NCI-H1092 (cell line): ENCODE measurements around the gene KCNMB2.

Source experiments
- DNase-seq: peaks from one replicate; lab custom pipeline; 2025; lab: John Stamatoyannopoulos, UW

The KCNMB2 gene

DNA sequence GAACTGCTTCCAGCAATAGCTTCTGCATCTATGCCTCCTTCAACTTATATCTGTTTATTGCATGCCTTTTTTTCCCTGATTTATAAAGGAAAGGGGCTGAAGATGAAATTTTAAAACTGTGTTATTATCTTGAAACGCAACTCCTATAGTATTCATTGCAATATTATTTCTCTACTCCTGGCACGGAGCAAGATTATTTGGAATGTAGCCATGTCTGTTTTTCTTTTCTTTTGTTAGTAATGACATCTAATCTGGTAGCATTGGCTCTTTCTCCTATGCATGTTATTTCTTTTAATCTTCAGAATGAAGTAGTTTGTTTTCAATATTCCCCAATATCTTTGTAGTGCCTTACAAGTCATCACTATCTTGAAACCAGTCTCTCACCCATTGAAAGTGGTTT lies 33.6 kb downstream of the KCNMB2 start:
- no peak for DNase-seq

DNA sequence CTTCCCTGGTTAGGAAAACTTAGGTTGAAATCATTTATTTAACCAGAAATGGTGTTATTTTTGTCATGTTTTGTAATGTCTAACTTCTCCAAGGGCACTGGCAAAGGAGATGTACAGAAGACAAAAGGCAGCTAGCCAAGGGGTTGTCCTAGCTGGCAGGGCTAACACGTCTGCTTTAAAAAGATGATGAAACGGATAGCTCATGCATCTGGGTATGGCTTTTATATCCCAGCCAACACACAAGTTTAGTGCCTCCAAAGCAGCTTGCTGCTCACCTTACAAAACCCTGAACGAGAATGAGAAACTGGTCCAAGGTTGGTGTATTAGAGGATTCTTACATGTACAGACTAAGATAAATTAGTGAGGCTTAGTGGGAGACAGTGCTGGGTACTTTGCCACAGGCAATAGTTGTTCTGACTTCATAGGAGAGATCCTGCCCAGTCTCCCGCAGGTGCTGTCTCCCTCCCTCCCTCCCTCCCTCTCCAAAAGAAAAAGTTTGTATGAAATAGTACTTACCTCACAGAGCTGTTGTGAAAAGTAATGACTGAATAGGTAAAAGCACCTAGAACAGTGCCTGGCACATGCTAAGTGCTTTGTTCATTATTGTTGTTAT lies 47.8 kb downstream of the KCNMB2 start:
- peak; percentile 53 for DNase-seq

DNA sequence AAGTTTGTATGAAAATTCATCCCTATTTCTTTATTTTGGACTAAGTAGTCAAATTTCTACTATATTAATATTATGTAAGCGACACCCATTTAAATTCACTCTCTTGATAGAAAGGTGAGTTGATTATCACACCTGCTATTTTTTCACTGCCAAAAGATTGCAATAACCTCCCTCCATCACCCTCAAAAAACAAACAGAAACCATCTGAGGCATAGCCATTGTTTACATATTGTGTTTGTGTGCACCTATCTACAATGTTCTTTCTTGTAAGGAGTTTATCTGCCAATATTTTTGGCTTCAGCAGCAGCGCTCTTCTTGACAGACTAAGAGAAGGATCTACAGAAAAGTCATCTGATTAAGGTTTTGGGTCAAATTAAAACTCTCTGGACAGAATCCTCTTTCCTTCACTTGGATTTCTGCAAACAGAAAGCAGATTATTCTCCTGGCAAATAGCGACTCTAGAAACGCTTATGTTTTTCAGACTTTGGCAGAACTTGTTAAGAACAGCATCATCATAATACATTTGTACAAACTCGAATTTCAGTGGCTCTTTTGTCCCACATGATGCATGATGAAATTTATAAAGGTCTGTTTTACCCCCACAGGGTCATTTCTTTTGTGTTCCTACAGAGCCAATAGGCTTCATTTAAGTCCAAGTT lies 48.6 kb downstream of the KCNMB2 start:
- DNase-seq, result no peak

DNA sequence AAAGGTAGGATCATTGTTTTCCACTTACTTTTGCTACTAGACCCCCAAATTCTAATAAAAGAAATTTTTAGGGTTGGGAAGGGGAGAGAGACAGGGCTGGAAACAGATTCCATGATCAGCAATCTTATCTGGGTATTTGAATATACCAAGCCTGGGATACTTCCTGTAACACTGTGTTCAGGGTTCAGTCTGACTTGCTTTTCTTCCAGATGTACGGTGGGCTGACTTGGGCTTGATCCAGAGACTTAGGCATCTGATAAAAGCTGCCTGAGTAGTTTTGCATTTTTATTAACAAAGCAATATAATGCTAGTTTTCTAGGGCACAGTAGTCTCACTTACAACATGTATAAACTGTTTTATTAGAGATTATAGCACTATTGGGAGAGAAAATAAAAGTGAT lies 49.2 kb downstream of the KCNMB2 start:
- DNase-seq, result no peak

DNA sequence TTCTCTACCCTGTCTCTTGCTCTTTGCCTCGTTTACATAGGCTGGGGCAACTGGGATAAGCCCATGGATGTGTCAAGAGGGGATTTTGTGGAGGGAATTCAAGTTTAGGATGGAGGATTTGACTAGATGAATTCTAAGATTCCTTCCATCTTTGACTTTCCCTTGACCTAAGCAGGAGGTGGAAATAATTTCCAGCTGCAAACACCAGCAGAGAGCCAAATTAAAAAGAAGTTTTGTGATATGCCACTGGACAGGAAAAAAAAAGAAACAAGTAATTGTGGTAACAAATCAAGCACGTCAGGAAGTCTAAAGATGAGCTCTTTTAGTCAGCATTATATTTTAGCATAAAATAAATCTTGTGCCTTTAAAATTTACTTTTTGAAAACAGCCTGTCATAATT lies 49.8 kb downstream of the KCNMB2 start:
- no peak for DNase-seq

DNA sequence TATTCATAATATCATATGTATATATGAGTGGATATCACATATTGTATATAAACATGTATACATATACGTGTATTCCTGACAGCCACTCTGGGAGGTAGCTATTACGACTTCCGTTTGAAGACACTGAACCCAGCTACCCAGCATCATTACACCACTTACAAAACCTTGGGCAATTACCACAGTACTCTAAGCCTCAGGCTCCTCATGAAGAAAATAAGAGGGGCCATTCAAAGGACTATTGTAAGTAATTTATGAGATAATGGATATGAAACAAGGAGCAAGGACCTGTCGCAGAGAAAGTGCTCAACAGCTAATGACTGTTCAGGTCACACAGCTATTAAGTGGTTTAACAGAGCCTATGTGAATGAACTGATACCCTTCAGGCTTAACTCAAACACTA lies 52.4 kb downstream of the KCNMB2 start:
- DNase-seq, result peak; percentile 31

DNA sequence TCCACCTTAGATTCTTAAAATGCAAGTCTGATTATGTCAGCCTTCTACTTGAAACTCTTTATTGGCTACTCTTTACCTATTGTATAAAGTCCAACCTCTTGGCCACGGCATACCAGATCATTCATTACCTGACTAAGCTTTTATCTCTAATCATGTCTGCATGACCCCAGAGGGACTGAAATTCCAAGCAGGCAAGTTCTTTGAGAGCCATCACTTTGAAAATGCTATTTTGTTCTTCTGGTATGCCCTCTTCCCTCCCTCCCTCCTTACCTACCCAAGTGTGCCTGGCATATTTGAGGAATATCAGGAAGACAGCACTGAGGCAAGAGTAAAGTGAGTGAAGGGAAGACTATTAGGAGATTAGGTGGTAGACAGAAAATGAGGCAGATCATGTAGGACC lies 57.5 kb downstream of the KCNMB2 start:
- no peak for DNase-seq

DNA sequence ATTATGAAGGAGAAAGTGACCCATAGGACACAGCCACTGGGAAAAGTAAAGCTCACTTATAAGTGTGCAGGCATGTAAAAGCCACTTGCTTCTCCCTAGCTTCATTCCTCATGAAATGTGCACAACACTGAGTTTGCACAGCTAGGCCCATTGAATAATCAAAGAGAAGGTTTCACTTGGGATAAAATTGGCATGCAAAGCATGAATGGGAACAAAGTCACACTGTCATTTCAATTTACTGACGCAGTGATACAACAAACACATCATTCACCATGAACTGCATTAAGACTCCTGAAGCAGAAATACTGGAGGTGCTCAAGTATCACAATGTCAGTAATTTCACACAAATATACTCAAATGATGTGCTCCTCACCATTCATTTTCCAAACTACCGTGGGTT lies 61.1 kb downstream of the KCNMB2 start:
- DNase-seq, result no peak

DNA sequence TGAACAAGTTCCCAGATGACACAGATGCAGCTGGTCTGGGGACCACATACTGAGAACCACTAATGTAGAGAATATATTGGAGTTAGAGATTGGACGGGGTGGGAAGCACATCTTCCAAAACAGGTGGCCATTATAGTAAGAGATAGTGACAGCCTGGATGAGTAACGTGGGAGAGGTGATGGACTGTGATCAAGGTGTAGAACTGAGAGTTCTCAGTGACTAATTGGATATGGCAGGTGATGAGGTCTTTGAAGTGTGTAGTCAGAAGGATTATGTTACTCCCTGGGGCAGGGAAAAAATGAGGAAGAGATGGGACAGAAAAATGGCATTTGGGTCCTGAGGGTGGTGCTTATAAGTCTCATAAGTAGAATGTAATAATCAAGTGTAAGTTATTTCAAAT lies 66.6 kb downstream of the KCNMB2 start:
- DNase-seq, result no peak

DNA sequence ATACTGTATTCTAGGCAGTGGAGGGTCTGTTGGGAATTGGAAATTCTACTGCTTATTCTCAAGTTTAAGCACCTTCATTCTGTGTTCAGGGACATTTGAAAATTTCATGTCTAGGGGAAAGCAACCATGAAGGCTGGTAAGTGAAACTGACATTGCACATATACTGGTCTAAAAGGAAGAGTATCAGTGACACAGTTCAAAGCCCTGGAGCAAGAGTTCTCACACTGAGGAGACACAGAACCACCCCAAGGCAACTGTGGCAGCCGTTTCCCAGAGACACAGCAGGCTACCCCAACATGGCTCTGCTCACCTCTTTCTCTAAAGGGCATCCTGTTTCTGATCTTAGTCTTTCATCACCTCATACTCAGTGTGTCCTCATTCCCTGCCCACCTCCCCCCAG lies 67.5 kb downstream of the KCNMB2 start:
- no peak for DNase-seq

DNA sequence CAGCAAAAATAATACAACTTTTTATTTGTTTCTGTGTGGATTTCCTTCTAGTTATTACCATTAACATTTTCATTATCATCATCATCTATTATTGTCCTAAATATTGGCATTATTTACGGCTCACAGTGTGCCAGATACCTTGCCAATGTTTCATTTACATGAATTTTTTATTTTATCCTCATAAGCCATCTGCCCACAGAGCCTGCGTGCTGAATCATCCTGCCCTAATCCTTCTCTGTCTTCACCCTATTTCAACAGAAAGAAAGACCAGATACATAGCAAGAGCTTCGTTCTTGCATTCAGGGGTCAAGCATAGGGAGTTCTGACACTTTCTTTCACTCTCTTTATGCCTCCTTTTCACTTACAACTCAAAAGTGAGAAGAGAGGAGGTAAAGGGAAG lies 82.0 kb downstream of the KCNMB2 start:
- DNase-seq, result no peak

DNA sequence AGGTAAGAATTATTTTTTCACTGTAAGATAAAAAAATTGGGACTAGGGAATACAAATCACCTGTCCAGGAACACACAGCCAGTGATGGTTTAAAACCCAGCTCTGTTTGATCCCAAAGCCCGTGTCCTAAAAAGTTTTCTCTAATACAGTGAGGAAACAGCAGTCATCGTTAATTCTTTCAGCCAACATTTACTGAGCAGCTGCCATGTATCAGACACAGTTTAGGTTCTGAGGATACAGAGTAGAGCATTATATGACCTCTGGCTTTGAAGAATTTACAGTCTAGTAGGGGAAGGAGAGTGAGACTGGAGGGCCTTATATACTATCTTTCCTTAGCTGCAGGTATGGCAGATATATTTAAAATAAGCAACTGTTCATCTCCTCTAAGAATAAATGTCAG lies 82.7 kb downstream of the KCNMB2 start:
- DNase-seq, result no peak

DNA sequence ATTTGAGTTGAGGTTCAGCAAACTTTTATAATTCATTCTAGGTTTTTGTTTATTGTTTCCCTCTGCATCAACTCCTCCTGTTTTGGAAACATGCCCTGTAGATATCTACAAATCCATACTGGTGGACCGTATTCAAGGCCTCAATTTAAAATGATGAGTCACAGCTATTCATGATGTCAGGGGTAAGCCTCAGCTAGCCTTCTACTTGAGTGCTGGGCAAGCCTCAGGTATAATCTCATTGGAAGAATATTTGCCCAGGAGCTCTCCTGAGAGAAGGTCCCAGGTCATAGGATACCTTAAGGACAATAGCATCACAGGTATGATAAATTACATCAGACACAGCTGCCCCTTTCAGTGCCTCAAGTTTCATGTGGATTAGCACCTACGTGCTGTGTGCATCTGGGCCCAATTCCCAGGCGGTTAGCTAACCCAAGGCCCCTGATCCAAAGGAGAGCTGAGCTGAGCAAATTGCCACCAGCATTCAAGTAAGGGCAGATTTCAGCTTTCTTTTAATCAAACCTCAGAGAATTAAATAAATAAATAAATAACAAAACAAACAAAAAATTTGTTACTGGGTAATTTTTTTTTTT lies 87.5 kb downstream of the KCNMB2 start:
- no peak for DNase-seq

DNA sequence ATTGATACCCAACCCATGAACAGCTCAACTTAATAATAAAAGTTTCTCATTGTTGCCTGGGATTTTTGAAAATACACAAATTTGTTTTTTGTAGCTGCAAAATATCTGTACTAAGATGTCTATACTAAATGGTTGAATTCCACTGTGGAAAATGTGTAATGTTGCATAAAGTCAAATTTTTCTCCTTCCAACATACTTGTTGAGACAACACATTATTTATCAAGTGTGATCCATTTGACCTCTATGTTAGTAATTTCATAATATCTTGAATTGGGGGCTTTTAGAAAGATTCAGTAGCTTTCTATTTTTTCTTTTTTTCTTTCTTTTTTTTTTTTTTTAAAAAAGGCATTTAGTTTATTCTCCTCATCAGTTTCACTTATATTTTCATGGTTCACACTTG lies 88.0 kb downstream of the KCNMB2 start:
- no peak for DNase-seq

DNA sequence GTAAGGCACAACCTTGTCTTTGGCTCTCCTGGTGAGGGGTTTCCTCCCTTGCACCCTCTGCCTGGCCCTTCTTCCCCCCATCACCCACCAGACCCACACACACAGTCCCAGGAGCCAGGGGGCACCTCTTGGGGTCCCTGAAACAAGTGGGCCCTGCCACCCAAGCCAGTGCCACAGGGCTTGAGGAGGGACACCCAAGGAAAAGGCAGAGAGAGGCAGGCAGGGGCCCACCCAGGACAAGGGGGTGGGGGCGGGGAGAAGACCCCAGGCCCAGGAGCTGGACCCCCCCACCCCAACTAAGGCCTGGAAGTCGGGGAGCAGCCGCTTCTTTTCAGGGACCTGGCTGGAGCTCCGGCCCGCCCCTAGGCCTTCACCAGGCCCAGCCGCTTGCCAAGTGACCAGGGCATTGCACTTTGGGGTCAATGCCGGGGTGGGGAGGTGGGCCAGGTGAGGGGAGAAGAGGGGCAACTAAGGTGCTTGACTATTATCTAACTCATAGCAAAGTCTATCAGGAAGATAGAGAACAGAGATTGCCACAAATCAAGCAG lies 88.9 kb downstream of the KCNMB2 start:
- DNase-seq, result no peak

DNA sequence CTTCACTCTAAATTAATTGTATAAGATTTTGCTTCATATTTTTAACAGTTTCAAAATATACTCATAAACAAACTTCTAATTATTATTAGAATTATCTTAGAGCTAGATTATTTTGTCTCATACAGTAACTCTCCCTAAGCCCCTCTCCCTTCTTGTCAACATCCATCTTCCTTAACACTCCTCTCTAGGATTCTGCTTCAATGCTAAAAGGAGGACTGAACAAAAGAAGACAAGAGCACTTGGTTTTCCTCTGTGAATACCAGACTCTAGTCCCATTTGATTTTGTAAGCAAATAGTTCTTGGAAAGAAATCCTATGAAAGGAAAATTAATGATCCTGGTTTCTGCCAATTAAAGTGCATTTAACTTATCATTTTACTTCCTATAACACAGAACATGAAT lies 91.8 kb downstream of the KCNMB2 start:
- DNase-seq, result no peak

DNA sequence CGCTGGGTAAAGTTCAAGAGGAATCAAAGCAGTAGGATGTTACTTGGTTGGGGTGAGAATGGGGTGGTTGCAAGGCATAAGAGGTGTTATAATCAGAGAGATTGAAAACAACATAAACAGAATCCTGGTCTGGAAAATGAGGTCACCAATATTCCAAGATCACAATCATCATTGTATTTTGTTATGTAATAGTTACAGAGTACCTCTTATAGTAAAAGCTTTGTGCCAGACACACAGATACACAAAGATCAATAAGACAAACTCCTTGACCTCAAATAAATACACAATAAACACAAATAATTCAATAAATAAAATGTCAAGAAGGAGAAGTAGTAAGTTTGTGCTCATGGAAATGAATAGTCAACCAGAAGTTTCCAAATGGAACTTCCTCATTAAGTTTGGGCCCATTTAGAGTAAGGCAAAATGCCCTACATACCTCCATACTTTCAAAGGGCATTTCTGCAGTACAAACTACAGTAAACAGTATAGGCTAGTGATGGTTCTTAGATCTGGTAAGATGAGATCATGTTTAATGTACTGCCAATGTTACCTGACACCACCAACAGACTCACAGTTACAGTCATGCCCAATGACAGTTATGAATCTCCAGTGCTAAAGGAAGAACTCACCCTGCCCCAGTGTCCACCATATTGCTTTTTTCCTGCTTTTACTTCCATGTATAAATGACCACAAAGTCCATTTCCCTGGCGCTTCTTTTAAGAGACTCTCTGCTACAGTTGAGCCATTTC lies 93.4 kb downstream of the KCNMB2 start:
- no peak for DNase-seq

DNA sequence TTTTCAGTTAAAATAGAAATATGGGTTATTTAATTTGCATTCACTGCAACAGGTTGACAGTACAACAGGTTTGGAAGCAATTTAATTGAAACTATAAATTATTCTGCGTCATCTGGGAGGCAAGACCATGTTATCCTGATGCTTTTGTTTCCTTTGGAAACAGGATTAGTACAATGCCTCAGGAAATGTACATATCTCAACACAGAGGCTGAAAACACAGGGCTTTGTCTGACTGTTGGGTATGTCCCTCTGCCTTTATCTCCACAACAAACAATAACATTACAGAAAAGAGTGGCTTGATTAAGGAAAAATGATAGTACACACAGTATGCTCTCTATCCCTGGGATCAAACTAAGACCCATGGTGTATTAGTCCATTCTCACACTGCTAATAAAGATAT lies 95.7 kb downstream of the KCNMB2 start:
- no peak for DNase-seq

DNA sequence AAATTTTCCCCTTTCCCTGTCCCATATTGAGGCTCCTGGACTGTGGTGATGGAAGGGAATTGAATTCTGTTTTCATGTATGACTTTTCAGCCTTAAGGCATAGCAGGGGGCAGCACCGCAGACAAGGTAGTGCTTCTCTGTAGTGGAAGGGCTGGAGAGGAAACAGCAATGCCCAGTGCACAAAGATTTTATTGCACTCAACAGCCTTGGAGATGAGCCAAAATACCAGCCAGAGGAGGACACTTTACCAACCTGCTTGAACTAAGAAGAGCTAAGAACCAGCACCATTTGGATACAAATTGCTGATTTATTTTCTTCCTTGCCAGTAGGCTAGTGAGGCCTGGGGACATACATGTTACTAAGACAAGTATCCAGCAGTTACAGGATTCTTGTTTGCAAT lies 98.7 kb downstream of the KCNMB2 start:
- DNase-seq, result peak; percentile 7

DNA sequence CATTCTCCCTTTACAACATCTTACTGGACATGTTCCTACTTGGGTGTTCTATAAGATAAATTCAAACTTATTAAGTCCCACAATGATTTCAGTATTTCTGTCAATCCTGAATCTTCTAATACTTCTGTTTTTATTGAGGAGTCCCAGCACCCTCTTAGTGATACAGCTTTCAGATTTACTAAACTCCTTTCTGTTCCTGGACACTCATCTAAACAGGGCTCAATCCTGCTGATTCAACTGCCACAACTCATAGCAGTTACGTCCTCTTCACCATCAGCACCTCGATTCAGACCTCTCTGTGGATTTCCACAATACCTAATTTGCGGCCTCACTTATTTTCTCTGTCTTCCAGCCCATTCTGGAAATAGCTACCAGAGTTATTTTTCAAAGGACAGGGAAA lies 101.6 kb downstream of the KCNMB2 start:
- DNase-seq, result no peak

DNA sequence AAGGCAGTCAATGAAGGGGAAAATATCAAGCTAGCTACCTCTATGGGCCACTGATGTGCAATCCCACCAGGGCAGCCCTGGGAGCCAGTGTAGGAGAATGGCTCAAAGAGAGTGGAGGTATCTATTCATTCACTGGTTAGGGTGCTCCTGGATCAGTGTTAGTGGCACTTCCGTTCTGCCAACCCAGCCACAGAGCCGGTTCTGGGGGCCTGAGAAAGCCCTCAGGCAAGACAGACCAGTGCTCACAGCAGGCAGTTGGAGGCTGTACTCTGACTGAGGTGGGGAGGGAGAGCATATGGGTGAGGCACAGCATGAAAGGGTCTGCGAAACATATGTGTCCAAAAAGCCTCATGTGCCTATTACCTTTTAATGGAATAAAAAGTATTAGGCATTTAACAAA lies 109.3 kb downstream of the KCNMB2 start:
- DNase-seq, result no peak

DNA sequence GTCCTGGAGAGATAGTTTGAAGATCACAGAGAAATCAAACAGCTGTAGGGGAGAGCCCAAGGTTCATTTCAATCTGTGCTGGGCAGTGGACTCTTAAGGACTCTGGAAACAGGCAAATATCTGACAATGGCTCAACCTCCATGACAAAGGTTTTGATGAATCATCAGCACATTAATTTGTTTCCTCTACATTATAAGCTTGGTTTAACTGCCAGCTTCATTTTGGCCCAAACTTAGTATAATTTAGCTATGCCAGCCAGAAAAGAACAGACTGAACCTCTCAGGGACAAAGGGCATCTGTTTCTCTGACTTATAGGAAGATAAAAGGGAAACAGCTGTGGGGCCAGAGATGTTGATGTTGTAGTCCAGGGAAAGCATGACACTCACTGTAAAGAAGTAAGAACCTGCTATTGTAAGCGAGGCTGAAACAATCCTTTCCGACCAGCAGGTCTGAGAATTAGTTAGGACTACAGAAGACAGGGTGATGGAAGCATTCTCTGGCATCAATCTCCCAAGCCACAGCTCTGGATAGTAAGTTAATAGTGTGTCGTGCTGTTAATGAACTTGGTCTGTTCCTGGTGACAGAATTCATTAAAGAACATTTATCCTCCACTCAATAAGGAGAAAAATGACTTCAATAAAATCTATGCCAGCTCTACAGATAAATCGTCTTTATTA lies 110.1 kb downstream of the KCNMB2 start:
- DNase-seq, result no peak
